Endothelial cell of umbilical vein (primary cell): ENCODE results near the gene TYW5.

ENCODE experiments used
- EZH2 ChIP-seq: IDR thresholded peaks from 2 replicates; pipeline ENCODE4 v1.6.1; 2012; ENCODE audit warnings: borderline replicate concordance, low read depth, mild to moderate bottlenecking, moderate library complexity, low read length, inconsistent platforms; ENCODE audit not compliant: severe bottlenecking
- GATA2 ChIP-seq: IDR thresholded peaks from 2 replicates; pipeline ENCODE4 v1.7.0; 2011; ENCODE audit warnings: low read depth, mild to moderate bottlenecking, moderate library complexity, mixed read lengths, low read length; ENCODE audit not compliant: insufficient read length, insufficient read depth
- JUN ChIP-seq: IDR thresholded peaks from 2 replicates; pipeline ENCODE4 v1.6.1; 2011; ENCODE audit warnings: borderline replicate concordance, low read depth; ENCODE audit not compliant: insufficient read length, insufficient read depth
- MYC ChIP-seq: IDR thresholded peaks from one replicate; pipeline ENCODE4 v1.6.1; 2011; ENCODE audit warnings: mild to moderate bottlenecking, low read depth, low read length
- POLR2A ChIP-seq: IDR thresholded peaks from 2 replicates; pipeline ENCODE4 v1.6.1; 2012; ENCODE audit warnings: low read depth, mild to moderate bottlenecking, control low read depth, low read length
- POLR2AphosphoS5 ChIP-seq: IDR thresholded peaks from 2 replicates; pipeline ENCODE4 v1.6.1; 2012; ENCODE audit warnings: low read depth, mild to moderate bottlenecking, control low read depth, low read length, moderate library complexity; ENCODE audit not compliant: insufficient read depth
- TF ChIP-seq, protein P1 (sequence below), 2 donors: IDR thresholded peaks; 1 replicate in 1 of 2; 2 replicates in 1 of 2; pipeline ENCODE4 v1.5.1; 2011; ENCODE audit warnings: low read length in 2 of 2, mild to moderate bottlenecking in 2 of 2, moderate library complexity in 2 of 2, control low read depth in 1 of 2, inconsistent platforms in 1 of 2, low read depth in 1 of 2; ENCODE audit not compliant: insufficient read depth in 1 of 2; ENCODE audit errors: extremely low read depth in 1 of 2
- TF ChIP-seq, protein P2 (sequence below): IDR thresholded peaks from 2 replicates; pipeline ENCODE4 v1.6.1; 2011; ENCODE audit not compliant: insufficient read depth, insufficient read length

DNA sequence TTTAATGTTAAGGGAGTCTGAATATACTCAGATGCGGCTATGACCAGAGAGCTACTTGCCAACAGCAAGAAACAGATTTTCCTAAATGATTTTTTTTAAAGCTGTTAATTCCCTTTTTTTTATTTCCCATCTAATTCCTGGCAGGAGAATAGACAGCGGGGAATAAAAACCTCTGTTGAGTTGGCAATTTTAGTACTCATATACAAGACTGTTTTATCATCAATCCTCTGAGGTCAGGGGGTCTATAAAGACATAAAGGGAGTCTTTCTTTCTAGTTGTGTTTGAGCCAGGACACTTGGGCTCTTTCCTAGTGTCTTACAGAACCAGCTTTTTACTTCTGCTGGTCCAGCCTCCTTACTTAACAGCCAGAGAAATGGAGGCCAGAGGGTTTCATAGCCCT, 29.5 kb upstream of the TYW5 start:
- TF ChIP-seq POLR2A (no peak), EZH2 (no peak), MYC (no peak), POLR2AphosphoS5 (no peak), GATA2 (no peak), JUN (no peak)
- TF ChIP-seq, protein P1, sequence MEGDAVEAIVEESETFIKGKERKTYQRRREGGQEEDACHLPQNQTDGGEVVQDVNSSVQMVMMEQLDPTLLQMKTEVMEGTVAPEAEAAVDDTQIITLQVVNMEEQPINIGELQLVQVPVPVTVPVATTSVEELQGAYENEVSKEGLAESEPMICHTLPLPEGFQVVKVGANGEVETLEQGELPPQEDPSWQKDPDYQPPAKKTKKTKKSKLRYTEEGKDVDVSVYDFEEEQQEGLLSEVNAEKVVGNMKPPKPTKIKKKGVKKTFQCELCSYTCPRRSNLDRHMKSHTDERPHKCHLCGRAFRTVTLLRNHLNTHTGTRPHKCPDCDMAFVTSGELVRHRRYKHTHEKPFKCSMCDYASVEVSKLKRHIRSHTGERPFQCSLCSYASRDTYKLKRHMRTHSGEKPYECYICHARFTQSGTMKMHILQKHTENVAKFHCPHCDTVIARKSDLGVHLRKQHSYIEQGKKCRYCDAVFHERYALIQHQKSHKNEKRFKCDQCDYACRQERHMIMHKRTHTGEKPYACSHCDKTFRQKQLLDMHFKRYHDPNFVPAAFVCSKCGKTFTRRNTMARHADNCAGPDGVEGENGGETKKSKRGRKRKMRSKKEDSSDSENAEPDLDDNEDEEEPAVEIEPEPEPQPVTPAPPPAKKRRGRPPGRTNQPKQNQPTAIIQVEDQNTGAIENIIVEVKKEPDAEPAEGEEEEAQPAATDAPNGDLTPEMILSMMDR (IDR thresholded peaks at IDR 0.05; ENCODE audit: extremely low read depth in 1 of 2, insufficient read depth in 1 of 2, low read depth in 1 of 2, low read length in 2 of 2) = no peak
- TF ChIP-seq, protein P2, sequence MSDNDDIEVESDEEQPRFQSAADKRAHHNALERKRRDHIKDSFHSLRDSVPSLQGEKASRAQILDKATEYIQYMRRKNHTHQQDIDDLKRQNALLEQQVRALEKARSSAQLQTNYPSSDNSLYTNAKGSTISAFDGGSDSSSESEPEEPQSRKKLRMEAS = no peak
